Mucosa of rectum (tissue), 2 donors: ENCODE results near the gene SERPINB6.
"Not testable (repeated sequence)": the region's sequence is repeated elsewhere in the genome, so short reads cannot be mapped to it uniquely, and the experiment has no call there.

Source experiments
- H3K27ac ChIP-seq, 2 donors: one replicate each; pipeline ENCODE4 v1.7.0; 2013; ENCODE audit warnings: inconsistent platforms in 2 of 2, low read depth in 2 of 2, low read length in 2 of 2
- H3K27me3 ChIP-seq, 2 donors: one replicate each; pipeline ENCODE4 v1.7.0; 2013; ENCODE audit warnings: low read length in 2 of 2; ENCODE audit not compliant: control insufficient read depth in 2 of 2, insufficient read depth in 2 of 2
- H3K36me3 ChIP-seq, 2 donors: one replicate each; pipeline ENCODE4 v1.7.0; 2013; ENCODE audit warnings: low read length in 2 of 2; ENCODE audit not compliant: control insufficient read depth in 2 of 2, insufficient read depth in 2 of 2
- H3K4me1 ChIP-seq, 2 donors: one replicate each; pipeline ENCODE4 v1.7.0; 2013; ENCODE audit warnings: low read length in 2 of 2, mild to moderate bottlenecking in 1 of 2; ENCODE audit not compliant: control insufficient read depth in 2 of 2, insufficient read depth in 2 of 2
- H3K4me3 ChIP-seq, 2 donors: one replicate each; pipeline ENCODE4 v1.7.0; 2013; ENCODE audit warnings: low read length in 2 of 2
- H3K9ac ChIP-seq, 2 donors: one replicate each; pipeline ENCODE4 v1.7.0; 2013; ENCODE audit warnings: low read length in 2 of 2, low read depth in 1 of 2, mild to moderate bottlenecking in 1 of 2
- H3K9me3 ChIP-seq, 2 donors: one replicate each; pipeline ENCODE4 v1.7.0; 2013; ENCODE audit warnings: low read length in 2 of 2; ENCODE audit not compliant: control insufficient read depth in 2 of 2
- donor health status: healthy.
- donor health status: Normal muscosa, but diverticular disease.

Gene SERPINB6

DNA sequence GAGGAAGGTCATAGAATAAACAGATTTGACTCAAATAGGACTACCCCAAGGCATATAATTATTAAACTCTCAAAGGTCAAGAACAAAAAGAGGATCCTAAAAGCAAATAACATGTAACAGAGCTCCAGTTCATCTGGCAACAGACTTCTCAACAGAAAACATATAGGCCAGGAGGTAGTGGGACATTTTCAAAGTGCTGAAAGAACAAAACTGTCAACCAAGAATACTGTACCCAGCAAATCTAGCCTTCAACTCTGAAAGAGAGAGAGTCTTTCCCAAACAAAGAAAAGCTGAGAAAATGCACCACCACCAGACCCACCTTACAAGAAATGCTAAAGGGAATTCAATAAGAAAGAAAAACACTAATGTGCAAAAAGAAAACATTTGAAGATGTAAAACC lies 40.2 kb upstream of the SERPINB6 start:
- Histone ChIP-seq H3K9ac (no peak overlapping the region), H3K27me3 (no peaks in the 10 kb centered on the region), H3K9me3 (no peaks in the 10 kb centered on the region), H3K36me3 (peaks cover 6 to 24% of the 10 kb centered on the region in 2 donors), H3K27ac (no peak overlapping the region), H3K4me3 (no peak overlapping the region), H3K4me1 (no peaks in the 10 kb centered on the region)

GRCh38 chr6:3011158-3011557 lies 39.8 kb upstream of the SERPINB6 start:
- no peak overlapping the region for H3K4me3 ChIP-seq
- H3K9me3 ChIP-seq = no peaks in the 10 kb centered on the region
- peaks cover 6 to 23% of the 10 kb centered on the region in 2 donors for H3K36me3 ChIP-seq
- no peak overlapping the region for H3K9ac ChIP-seq
- H3K27ac ChIP-seq = no peak overlapping the region
- no peaks in the 10 kb centered on the region for H3K4me1 ChIP-seq
- no peaks in the 10 kb centered on the region for H3K27me3 ChIP-seq

GRCh38 chr6:3009930-3010329 lies 38.6 kb upstream of the SERPINB6 start:
- H3K27ac ChIP-seq = no peak overlapping the region
- H3K9me3 ChIP-seq = no peaks in the 10 kb centered on the region
- H3K4me3 ChIP-seq = no peak overlapping the region
- no peaks in the 10 kb centered on the region for H3K27me3 ChIP-seq
- H3K4me1 ChIP-seq = no peaks in the 10 kb centered on the region
- H3K36me3 ChIP-seq = peaks cover 4 to 20% of the 10 kb centered on the region in 2 donors
- no peak overlapping the region for H3K9ac ChIP-seq

DNA sequence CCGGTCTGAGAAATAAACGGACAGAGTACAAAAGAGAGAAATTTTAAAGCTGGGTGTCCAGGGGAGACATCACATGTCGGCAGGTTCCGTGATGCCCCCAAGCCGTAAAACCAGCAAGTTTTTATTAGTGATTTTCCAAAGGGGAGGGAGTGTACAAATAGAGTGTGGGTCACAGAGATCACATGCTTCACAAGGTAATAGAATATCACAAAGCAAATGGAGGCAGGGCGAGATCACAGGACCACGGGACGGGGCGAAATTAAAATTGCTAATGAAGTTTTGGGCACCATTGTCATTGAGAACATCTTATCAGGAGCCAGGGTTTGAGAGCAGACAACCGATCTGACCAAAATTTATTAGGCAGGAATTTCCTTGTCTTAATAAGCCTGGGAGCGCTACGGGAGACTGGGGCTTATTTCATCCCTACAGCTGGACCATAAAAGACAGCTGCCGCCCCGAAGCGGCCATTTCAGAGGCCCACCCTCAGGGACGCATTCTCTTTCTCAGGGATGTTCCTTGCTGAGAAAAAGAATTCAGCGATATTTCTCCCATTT lies 37.4 kb upstream of the SERPINB6 start:
- H3K4me1 ChIP-seq, H3K9ac ChIP-seq, H3K9me3 ChIP-seq, H3K27ac ChIP-seq, H3K27me3 ChIP-seq, H3K4me3 ChIP-seq: not testable (repeated sequence)
- peaks cover 6 to 23% of the 10 kb centered on the region in 2 donors for H3K36me3 ChIP-seq

- H3K27ac ChIP-seq = no peak overlapping the region
- no peaks in the 10 kb centered on the region for H3K27me3 ChIP-seq
- no peaks in the 10 kb centered on the region for H3K4me1 ChIP-seq
- H3K4me3 ChIP-seq = no peak overlapping the region
- no peak overlapping the region for H3K9ac ChIP-seq
- peaks cover 6 to 21% of the 10 kb centered on the region in 2 donors for H3K36me3 ChIP-seq
- H3K9me3 ChIP-seq = no peaks in the 10 kb centered on the region
Measured at GRCh38 chr6:3007571-3007970, 36.2 kb upstream of the SERPINB6 start.

GRCh38 chr6:3006476-3006875 lies 35.1 kb upstream of the SERPINB6 start:
- Histone ChIP-seq H3K4me3 (no peak overlapping the region), H3K36me3 (peaks cover 6 to 18% of the 10 kb centered on the region in 2 donors), H3K9me3 (no peaks in the 10 kb centered on the region), H3K27ac (no peak overlapping the region), H3K27me3 (no peaks in the 10 kb centered on the region), H3K4me1 (no peaks in the 10 kb centered on the region), H3K9ac (no peak overlapping the region)

DNA sequence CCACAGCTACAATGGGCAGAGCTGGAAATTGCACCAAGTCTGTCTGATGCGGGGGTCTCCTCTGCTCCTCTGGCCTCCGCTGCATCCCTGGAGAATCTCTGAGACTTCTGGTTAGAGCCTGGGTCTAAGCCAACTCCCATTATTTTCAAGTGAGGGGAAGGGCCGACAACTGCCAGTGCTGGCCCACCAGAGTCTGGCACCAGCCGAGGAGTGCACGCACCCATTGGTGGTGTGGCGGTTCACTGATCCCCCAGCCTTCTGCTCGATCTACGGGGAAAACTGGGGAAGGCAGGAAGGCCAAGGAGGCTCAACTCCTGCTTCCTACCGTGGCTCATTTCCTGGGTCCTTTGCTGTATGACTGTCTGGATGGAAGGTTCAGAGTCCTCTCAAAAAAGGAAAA lies 34.5 kb upstream of the SERPINB6 start:
- no peak overlapping the region for H3K9ac ChIP-seq
- H3K36me3 ChIP-seq = peaks cover 6 to 18% of the 10 kb centered on the region in 2 donors
- no peak overlapping the region for H3K27ac ChIP-seq
- H3K9me3 ChIP-seq = no peaks in the 10 kb centered on the region
- H3K4me3 ChIP-seq = no peak overlapping the region
- no peaks in the 10 kb centered on the region for H3K4me1 ChIP-seq
- no peaks in the 10 kb centered on the region for H3K27me3 ChIP-seq

DNA sequence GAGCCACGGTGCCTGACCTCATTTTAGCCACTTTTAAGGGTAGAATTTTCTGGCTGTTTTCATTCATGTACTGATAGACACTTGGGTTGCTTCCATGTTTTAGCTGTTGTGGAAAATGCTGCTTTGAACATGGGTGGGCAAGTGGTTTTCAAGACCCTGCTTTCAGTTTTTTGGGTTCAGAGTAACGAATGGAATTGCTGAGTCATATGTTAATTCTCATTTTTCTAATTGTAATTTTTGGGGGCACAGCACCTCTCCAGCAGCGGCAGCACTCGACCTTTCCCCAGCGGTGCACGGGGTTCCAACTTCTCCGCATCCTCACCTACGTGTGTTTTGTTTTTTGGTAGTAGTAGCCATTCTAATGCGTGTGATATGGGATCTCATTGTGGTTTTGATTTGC lies 33.7 kb upstream of the SERPINB6 start:
- H3K4me3 ChIP-seq = no peak overlapping the region
- no peaks in the 10 kb centered on the region for H3K9me3 ChIP-seq
- H3K4me1 ChIP-seq = peaks cover 0 to 3% of the 10 kb centered on the region in 2 donors
- H3K9ac ChIP-seq = no peak overlapping the region
- H3K27me3 ChIP-seq = no peaks in the 10 kb centered on the region
- H3K27ac ChIP-seq = no peak overlapping the region
- peaks cover 6 to 12% of the 10 kb centered on the region in 2 donors for H3K36me3 ChIP-seq

DNA sequence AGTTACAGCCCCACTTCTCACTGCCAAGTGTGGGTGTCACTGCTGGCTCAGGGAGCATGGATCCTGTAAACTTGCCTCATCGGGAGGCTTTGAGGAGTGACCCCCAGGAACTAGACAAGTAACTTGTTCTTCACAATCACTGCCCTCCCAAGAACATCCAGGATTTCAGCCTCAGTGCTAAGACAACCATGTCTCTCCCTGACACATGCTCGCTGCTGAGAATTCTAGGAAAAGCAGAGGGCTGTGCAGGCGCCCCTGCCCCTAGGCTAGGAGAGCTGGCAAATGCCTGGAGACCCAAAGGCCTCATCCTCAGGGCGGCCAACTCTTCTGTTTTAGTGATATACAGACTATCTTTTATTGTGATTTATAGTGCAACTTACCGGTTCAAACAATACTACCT lies 31.9 kb upstream of the SERPINB6 start:
- not testable (repeated sequence) for H3K36me3 ChIP-seq, H3K27ac ChIP-seq, H3K9me3 ChIP-seq, H3K27me3 ChIP-seq, H3K4me3 ChIP-seq, H3K9ac ChIP-seq
- peaks cover 11 to 12% of the 10 kb centered on the region in 2 donors for H3K4me1 ChIP-seq

DNA sequence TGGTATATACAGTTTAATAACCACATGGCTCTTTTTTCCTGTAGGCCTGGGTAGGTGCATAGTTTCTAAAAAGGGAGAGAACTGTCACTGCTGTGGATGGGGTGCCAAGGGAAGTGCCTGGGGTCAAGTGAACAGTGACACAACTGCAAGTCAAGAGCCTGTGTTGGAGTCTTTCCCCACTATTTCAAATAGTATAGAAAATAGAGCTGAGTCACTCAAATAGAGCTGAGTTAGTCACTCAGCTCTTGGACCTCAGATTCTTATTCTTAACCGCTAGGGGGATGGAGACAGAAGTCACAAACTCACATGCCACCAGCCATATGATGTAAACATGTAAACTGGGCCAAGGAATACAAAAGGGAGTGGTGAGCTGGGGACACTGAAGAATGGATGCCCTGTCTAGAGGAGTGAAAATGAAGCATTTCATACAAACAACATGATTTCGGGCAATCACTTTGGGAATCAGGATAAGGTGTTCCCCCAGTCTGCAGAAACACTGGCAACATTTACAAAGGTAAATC lies 30.5 kb upstream of the SERPINB6 start:
- Histone ChIP-seq H3K9me3 (no peaks in the 10 kb centered on the region), H3K4me1 (peaks cover 11 to 12% of the 10 kb centered on the region in 2 donors), H3K4me3 (no peak overlapping the region), H3K36me3 (peaks cover 4 to 8% of the 10 kb centered on the region in 2 donors), H3K9ac (no peak overlapping the region), H3K27ac (no peak overlapping the region), H3K27me3 (no peaks in the 10 kb centered on the region)
